Neural cell (in vitro differentiated cells): ENCODE measurements around the gene EDN1.

ENCODE experiments used
- CTCF ChIP-seq: fragments of 450-650 bp; IDR thresholded peaks from 2 replicates; pipeline ENCODE4 v1.5.1; 2014; ENCODE audit warnings: antibody characterized with exemption, mild to moderate bottlenecking, moderate library complexity; ENCODE audit not compliant: poor library complexity, severe bottlenecking
- EP300 ChIP-seq: fragments of 450-650 bp; conservative IDR thresholded peaks from 2 replicates; pipeline ENCODE4 v1.6.1; 2014; ENCODE audit warnings: antibody characterized with exemption, mild to moderate bottlenecking, moderate library complexity; ENCODE audit not compliant: poor library complexity, severe bottlenecking
- EZH2 ChIP-seq: fragments of 200-600, 300-800 bp; shearing (Covaris generic), sonication (generic); IDR thresholded peaks from 2 replicates; pipeline ENCODE4 v1.6.1; 2014; ENCODE audit warnings: antibody characterized with exemption, low read length, borderline replicate concordance, mild to moderate bottlenecking; ENCODE audit not compliant: insufficient read depth, poor library complexity, severe bottlenecking
- POLR2AphosphoS5 ChIP-seq: IDR thresholded peaks from 2 replicates; pipeline ENCODE4 v1.6.1; 2012
- RAD21 ChIP-seq: fragments of 450-650 bp; conservative IDR thresholded peaks from 2 replicates; pipeline ENCODE4 v1.6.1; 2014; ENCODE audit warnings: antibody characterized with exemption, mild to moderate bottlenecking, moderate library complexity
- REST ChIP-seq: IDR thresholded peaks from 2 replicates; pipeline ENCODE4 v1.6.1; 2012; ENCODE audit warnings: borderline replicate concordance
- SMC3 ChIP-seq: fragments of 450-650 bp; conservative IDR thresholded peaks from 2 replicates; pipeline ENCODE4 v1.6.1; 2014; ENCODE audit warnings: antibody characterized with exemption, mild to moderate bottlenecking, moderate library complexity; ENCODE audit not compliant: poor library complexity
- TAF1 ChIP-seq: IDR thresholded peaks from 2 replicates; pipeline ENCODE4 v1.6.1; 2012; ENCODE audit warnings: low read depth

- TF ChIP-seq SMC3 = no peak
- no peak for TF ChIP-seq CTCF
- no peak for TF ChIP-seq EZH2
- TF ChIP-seq EP300 = no peak
- TF ChIP-seq POLR2AphosphoS5 = no peak
- no peak for TF ChIP-seq TAF1
- TF ChIP-seq REST = no peak
- no peak for TF ChIP-seq RAD21
These were observed 18.9 kb downstream of the EDN1 start for GRCh38 chr6:12309070-12309469.
